Mesenchymal stem cell (in vitro differentiated cells and primary cell): ENCODE measurements around the gene QPCT.

ENCODE experiments used
- DNase-seq: peaks from one replicate; pipeline ENCODE4 v3.0.0-alpha.2; 2013
- H2AFZ ChIP-seq: one replicate; pipeline ENCODE4 v1.6.1; 2013; ENCODE audit warnings: low read depth, mild to moderate bottlenecking, control low read depth, inconsistent platforms, low read length, moderate library complexity
- H2AK5ac ChIP-seq: 2 replicates; pipeline ENCODE4 v1.6.1; 2013; ENCODE audit warnings: low read length, moderate library complexity, mild to moderate bottlenecking, inconsistent platforms; ENCODE audit not compliant: severe bottlenecking
- H2BK120ac ChIP-seq: one replicate; pipeline ENCODE4 v1.6.1; 2013; ENCODE audit warnings: low read depth, mild to moderate bottlenecking, inconsistent platforms, low read length, moderate library complexity
- H2BK12ac ChIP-seq, 2 experiments: one replicate each; pipeline ENCODE4 v1.6.1; 2013; ENCODE audit warnings: inconsistent platforms in 2 of 2, low read length in 2 of 2, mild to moderate bottlenecking in 2 of 2, moderate library complexity in 2 of 2, control low read depth in 1 of 2
- H2BK15ac ChIP-seq: one replicate; pipeline ENCODE4 v1.6.1; 2013; ENCODE audit warnings: mild to moderate bottlenecking, low read depth, inconsistent platforms; ENCODE audit not compliant: poor library complexity, severe bottlenecking
- H2BK5ac ChIP-seq: 2 replicates; pipeline ENCODE4 v1.6.1; 2013; ENCODE audit warnings: low read depth, mild to moderate bottlenecking, low read length, control low read depth, inconsistent platforms; ENCODE audit not compliant: poor library complexity, severe bottlenecking
- H3K14ac ChIP-seq, 2 experiments: one replicate each; pipeline ENCODE4 v1.6.1; 2013; ENCODE audit warnings: inconsistent platforms in 2 of 2, low read length in 2 of 2, control low read depth in 1 of 2, mild to moderate bottlenecking in 1 of 2, moderate library complexity in 1 of 2
- H3K18ac ChIP-seq, 2 experiments: one replicate each; pipeline ENCODE4 v1.6.1; 2013; ENCODE audit warnings: inconsistent platforms in 2 of 2, low read length in 2 of 2, control low read depth in 1 of 2, low read depth in 1 of 2, mild to moderate bottlenecking in 1 of 2
- H3K23ac ChIP-seq, 2 experiments: one replicate each; pipeline ENCODE4 v1.6.1; 2013; ENCODE audit warnings: inconsistent platforms in 2 of 2, low read length in 2 of 2, mild to moderate bottlenecking in 2 of 2, moderate library complexity in 2 of 2, control low read depth in 1 of 2
- H3K27ac ChIP-seq: 2 replicates; pipeline ENCODE4 v1.5.1; 2013; ENCODE audit warnings: mild to moderate bottlenecking, moderate library complexity, low read length, control low read depth, inconsistent platforms; ENCODE audit not compliant: poor library complexity, severe bottlenecking
- H3K27me3 ChIP-seq, 2 experiments: 2 replicates each; pipeline versions ENCODE4 v1.6.1 to v1.7.0; 2013; ENCODE audit warnings: low read length in 2 of 2, mild to moderate bottlenecking in 2 of 2, moderate library complexity in 2 of 2, control low read depth in 1 of 2, inconsistent platforms in 1 of 2; ENCODE audit not compliant: control insufficient read depth in 1 of 2, insufficient read depth in 1 of 2
- H3K36me3 ChIP-seq, 2 experiments: 2 replicates each; pipeline versions ENCODE4 v1.6.1 to v1.7.0; 2013; ENCODE audit warnings: low read length in 2 of 2, control low read depth in 1 of 2, inconsistent platforms in 1 of 2, low read depth in 1 of 2, mild to moderate bottlenecking in 1 of 2; ENCODE audit not compliant: insufficient read depth in 2 of 2, control insufficient read depth in 1 of 2
- H3K4ac ChIP-seq, 2 experiments: one replicate each; pipeline ENCODE4 v1.6.1; 2013; ENCODE audit warnings: inconsistent platforms in 2 of 2, low read length in 2 of 2, mild to moderate bottlenecking in 2 of 2, moderate library complexity in 2 of 2, control low read depth in 1 of 2, low read depth in 1 of 2
- H3K4me1 ChIP-seq: 2 replicates; pipeline ENCODE4 v1.6.1; 2013; ENCODE audit warnings: low read depth, low read length, control low read depth; ENCODE audit not compliant: control insufficient read depth, insufficient read depth
- H3K4me2 ChIP-seq: 2 replicates; pipeline ENCODE4 v1.6.1; 2013; ENCODE audit warnings: low read length, mild to moderate bottlenecking, inconsistent platforms; ENCODE audit not compliant: poor library complexity, severe bottlenecking
- H3K4me3 ChIP-seq, 2 experiments: 2 replicates each; pipeline versions ENCODE4 v1.5.1 to v1.7.0; 2013; ENCODE audit warnings: low read length in 2 of 2, mild to moderate bottlenecking in 2 of 2, control low read depth in 1 of 2, low read depth in 1 of 2; ENCODE audit not compliant: insufficient read depth in 1 of 2
- H3K79me1 ChIP-seq: replicated peaks from 2 replicates; pipeline ENCODE4 v1.6.1; 2013; ENCODE audit warnings: mild to moderate bottlenecking, control low read depth, low read length, inconsistent platforms; ENCODE audit not compliant: poor library complexity, severe bottlenecking
- H3K9ac ChIP-seq: 2 replicates; pipeline ENCODE4 v1.7.0; 2013; ENCODE audit warnings: mild to moderate bottlenecking, low read length, moderate library complexity
- H3K9me3 ChIP-seq: 2 replicates; pipeline ENCODE4 v1.7.0; 2013; ENCODE audit warnings: mild to moderate bottlenecking, low read length; ENCODE audit not compliant: control insufficient read depth
- H4K8ac ChIP-seq: one replicate; pipeline ENCODE4 v1.6.1; 2013; ENCODE audit warnings: inconsistent platforms, mild to moderate bottlenecking, low read length, moderate library complexity
- H4K91ac ChIP-seq: one replicate; pipeline ENCODE4 v1.6.1; 2013; ENCODE audit warnings: mild to moderate bottlenecking, low read length, inconsistent platforms
- WGBS: methylation state at CpG from one replicate; pipeline ENCODE4 v1.1.7; 2013; ENCODE audit warnings: mixed read lengths; 5-methylcytosine and 5-hydroxymethylcytosine counted together

Gene QPCT

GRCh38 chr2:37322368-37322767 lies 22.1 kb upstream of the QPCT start:
- Histone ChIP-seq H2AFZ (no peak overlapping the region), H3K14ac (no peak overlapping the region), H3K4me3 (peak overlapping the region in 1 of 2 experiments; percentile 84), H4K8ac (no peak overlapping the region), H3K9ac (peak overlapping the region; percentile 87), H3K36me3 (no peaks in the 10 kb centered on the region), H3K79me1 (peaks cover 2% of the 10 kb centered on the region), H2AK5ac (no peak overlapping the region), H3K23ac (no peak overlapping the region), H3K4me1 (peaks cover 3% of the 10 kb centered on the region), H4K91ac (no peak overlapping the region), H3K4ac (no peak overlapping the region), H2BK120ac (no peak overlapping the region), H3K27me3 (no peaks in the 10 kb centered on the region), H3K27ac (no peak overlapping the region), H2BK15ac (no peak overlapping the region), H3K4me2 (no peak overlapping the region), H2BK12ac (no peak overlapping the region), H3K18ac (no peak overlapping the region), H3K9me3 (no peaks in the 10 kb centered on the region), H2BK5ac (no peak overlapping the region)
- DNase-seq = no peak

GRCh38 chr2:37323176-37323780 lies 21.2 kb upstream of the QPCT start:
- H3K14ac ChIP-seq = no peak overlapping the region
- peaks cover 3% of the 10 kb centered on the region for H3K4me1 ChIP-seq
- no peak overlapping the region for H3K4ac ChIP-seq
- WGBS = 3% methylated on average over 9 of the region's 13 CpGs
- H3K4me2 ChIP-seq = peak overlapping the region; percentile 89
- H4K91ac ChIP-seq = no peak overlapping the region
- peak overlapping the region in 1 of 2 experiments; percentile 81 for H3K18ac ChIP-seq
- peaks cover 2% of the 10 kb centered on the region for H3K79me1 ChIP-seq
- H4K8ac ChIP-seq = no peak overlapping the region
- no peak for DNase-seq
- H2BK15ac ChIP-seq = no peak overlapping the region
- no peak overlapping the region for H2BK12ac ChIP-seq
- H2BK120ac ChIP-seq = no peak overlapping the region
- H3K27ac ChIP-seq = no peak overlapping the region
- H3K9me3 ChIP-seq = no peaks in the 10 kb centered on the region
- H2BK5ac ChIP-seq = no peak overlapping the region
- no peak overlapping the region for H3K23ac ChIP-seq
- peak overlapping the region in 1 of 2 experiments; percentile 84 for H3K4me3 ChIP-seq
- H2AK5ac ChIP-seq = no peak overlapping the region
- no peak overlapping the region for H2AFZ ChIP-seq
- no peaks in the 10 kb centered on the region for H3K36me3 ChIP-seq
- H3K9ac ChIP-seq = peak overlapping the region; percentile 87
- no peaks in the 10 kb centered on the region for H3K27me3 ChIP-seq

DNA sequence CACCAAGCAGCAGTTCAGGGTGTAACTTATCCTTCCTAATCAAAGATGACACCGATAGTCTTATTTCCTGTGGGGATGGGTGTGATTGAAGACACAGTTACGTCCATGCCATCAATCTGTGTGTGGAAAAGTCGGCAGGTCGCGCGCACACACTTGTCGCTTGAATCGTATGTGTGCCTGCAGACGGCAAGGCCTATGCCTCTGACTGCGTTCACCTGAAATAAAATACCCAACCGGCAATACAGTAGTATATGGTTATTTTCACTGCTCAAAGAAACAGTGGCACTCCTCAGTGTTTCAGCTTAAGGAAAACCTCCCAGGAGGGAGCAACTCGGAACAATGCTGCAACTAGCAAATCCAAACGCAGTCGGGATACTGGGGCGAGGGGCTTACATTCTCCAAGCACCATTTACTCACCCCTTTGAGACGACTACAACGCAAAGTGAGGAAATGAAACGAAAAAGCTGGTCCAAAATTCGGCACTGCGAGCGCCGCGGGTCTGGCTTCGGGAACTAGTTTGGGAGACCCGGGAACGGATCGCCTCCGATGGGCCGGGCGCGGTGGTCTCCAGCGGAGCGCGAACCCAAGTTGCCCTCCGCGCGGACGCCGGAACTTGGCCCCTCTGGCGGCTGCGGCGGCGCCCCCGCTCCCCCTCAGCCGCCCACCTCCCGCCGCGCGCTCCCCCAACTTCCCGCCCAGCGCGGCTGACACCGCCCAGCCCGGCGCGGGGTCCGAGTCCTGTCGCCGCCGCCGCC lies 20.5 kb upstream of the QPCT start:
- Histone ChIP-seq H3K4me2 (peak overlapping the region; percentile 89), H2AK5ac (no peak overlapping the region), H3K23ac (no peak overlapping the region), H3K9ac (peak overlapping the region; percentile 87), H3K27ac (no peak overlapping the region), H3K27me3 (no peaks in the 10 kb centered on the region), H2BK12ac (no peak overlapping the region), H3K4ac (peak overlapping the region; percentile 24 to 75), H2BK5ac (no peak overlapping the region), H3K9me3 (no peaks in the 10 kb centered on the region), H2AFZ (no peak overlapping the region), H3K4me1 (peaks cover 3% of the 10 kb centered on the region), H3K4me3 (peak overlapping the region; percentile 84 to 94), H3K14ac (no peak overlapping the region), H3K79me1 (peaks cover 2% of the 10 kb centered on the region), H2BK120ac (peak overlapping the region; percentile 90), H2BK15ac (peak overlapping the region; percentile 89), H3K36me3 (no peaks in the 10 kb centered on the region), H4K91ac (peak overlapping the region; percentile 72), H3K18ac (peak overlapping the region; percentile 77 to 81), H4K8ac (peak overlapping the region; percentile 84)
- DNase-seq = peak; percentile 54
- 0% methylated on average over 34 of the region's 61 CpGs for WGBS

DNA sequence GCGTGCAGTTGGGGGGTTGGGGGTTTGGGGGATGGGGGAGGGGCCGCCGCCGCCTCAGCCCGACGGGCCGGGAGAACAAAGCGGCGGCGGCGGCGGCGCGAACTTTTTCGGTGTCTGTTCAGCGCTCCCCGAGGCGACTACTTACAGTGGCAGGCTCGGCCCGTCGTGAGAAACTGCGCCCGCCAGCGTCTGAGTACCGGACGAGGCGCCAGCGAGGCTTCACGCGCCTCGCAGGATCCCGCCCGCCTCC lies 20.0 kb upstream of the QPCT start:
- Histone ChIP-seq H3K14ac (peak overlapping the region in 1 of 2 experiments; percentile 80), H2BK5ac (no peak overlapping the region), H3K79me1 (peaks cover 2% of the 10 kb centered on the region), H3K4me1 (peaks cover 3% of the 10 kb centered on the region), H3K9me3 (no peaks in the 10 kb centered on the region), H3K27ac (no peak overlapping the region), H3K4ac (no peak overlapping the region), H3K27me3 (no peaks in the 10 kb centered on the region), H3K23ac (no peak overlapping the region), H3K36me3 (no peaks in the 10 kb centered on the region), H3K4me2 (no peak overlapping the region), H2AK5ac (no peak overlapping the region), H2BK15ac (peak overlapping the region; percentile 89), H3K4me3 (peak overlapping the region; percentile 93 to 94), H3K18ac (peak overlapping the region; percentile 34 to 77), H2BK120ac (peak overlapping the region; percentile 90), H2BK12ac (no peak overlapping the region), H3K9ac (peak overlapping the region; percentile 50), H2AFZ (no peak overlapping the region), H4K8ac (peak overlapping the region; percentile 84), H4K91ac (peak overlapping the region; percentile 72)
- no CpG with 5 or more reads among the region's 33 CpGs for WGBS
- peak; percentile 81 for DNase-seq
